ENCODE measurements around the gene OR2M7.

- TF ChIP-seq CTCF (IDR thresholded peaks at IDR 0.05; ENCODE audit: poor library complexity) (no peak), EZH2phosphoT487 (IDR thresholded peaks at IDR 0.05; ENCODE audit: low read depth, severe bottlenecking, unreplicated experiment) (no peak)
Measured at GRCh38 chr1:248348475-248348874, 24.1 kb upstream of the OR2M7 start, which contains the start of gene OR14C36.

All from hepatocyte (in vitro differentiated cells).